GM21526 (cell line): ENCODE data around the gene PRKAB2.
"Not testable (repeated sequence)": the region's sequence is repeated elsewhere in the genome, so short reads cannot be mapped to it uniquely, and the experiment has no call there.

Source experiments
- ATAC-seq: cut with Tn5 transposase; IDR thresholded peaks from one replicate; pipeline ENCODE4 v1.9.1; 2021; ENCODE audit warnings: moderate library complexity; ENCODE audit not compliant: unreplicated experiment, low FRiP score

PRKAB2 gene

DNA sequence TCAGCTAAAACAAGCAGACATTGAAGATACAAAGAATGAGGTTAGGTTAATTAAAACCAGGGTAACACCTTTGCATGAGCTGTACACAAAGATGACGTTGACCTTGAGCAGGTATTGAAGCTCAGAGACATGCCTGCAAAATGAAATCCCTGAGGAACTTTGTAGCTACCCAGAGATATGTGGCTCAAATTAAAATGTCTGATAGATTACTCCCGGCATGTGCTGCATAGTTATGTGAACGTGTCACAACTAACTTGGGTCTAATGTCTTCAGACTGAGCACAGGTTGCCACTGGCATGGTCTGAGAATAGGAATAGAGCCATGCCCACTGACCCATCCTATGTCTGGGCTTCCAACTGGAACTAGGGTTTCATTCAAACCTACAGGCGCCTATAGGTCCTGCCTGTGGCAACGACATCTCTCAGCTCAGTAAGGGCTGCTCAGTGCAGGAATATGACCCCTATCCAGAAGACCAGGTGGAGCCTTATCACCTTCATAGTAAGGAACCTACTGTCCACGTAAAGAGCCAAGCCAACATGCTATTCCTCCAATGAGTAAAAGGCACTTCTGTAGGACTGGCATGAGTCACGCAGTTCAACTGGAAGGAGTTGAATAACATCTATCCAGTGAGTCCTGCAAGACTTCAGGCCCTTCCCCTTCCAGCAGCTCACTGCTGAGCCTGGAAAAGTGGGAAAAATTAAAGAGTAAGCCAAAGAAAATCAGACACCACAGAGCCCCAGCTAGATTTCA lies 60.7 kb downstream of the PRKAB2 start:
- no peak for ATAC-seq

DNA sequence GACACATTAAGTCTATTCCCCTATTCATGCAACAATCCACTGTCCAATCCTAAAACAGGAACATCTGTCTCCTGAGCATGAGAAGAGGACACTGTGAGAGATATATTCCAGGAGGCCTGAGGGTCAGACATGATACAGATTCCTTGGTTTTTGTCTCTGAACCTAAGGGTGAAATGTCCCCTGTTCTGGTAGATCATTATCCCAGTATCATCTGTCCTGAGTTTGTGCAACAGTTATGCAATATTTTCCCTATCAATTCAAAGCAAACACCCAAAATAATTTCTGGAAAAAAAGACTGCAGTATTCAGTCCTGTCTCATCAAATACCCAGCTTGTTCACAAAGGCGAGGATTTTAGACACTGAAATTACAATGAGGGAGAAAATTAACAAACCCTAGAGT lies 61.4 kb downstream of the PRKAB2 start:
- ATAC-seq = no peak

DNA sequence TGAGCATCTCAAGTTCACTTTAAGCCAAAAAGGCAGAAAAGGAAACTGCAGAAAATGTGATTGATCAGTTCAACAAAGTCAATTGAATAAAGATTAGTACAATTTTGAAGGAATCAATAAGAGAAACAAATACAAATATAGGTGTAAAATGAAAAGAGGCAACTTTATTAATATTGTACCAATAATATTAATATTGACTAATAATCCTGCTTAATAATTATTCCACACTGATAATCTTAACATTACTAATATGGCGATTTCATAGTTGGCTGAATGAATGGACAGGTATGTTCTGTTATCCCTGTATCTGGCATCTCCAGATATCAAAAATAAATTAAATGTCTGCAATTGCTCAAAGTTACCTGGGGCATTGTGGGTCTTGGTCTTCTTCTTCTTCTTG lies 61.8 kb downstream of the PRKAB2 start:
- ATAC-seq = no peak

DNA sequence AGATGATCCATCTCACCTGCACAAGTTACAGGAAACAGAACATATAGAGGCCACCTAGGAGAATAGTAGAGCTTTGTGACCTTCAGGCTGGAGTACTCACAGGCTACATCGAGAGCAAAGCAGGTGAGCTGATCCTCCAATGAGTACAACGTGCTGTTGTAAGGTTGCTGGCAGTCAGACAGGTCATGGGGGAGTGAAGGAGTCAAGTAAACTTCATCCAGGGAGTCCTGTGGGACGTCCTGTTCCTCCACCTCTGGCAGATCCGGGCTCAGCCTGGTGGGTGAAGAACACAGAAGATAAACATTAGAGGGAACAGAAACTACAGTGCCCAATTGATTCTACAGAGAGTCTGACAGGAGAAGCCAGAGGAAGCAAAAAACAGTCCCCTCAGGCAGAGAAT lies 62.5 kb downstream of the PRKAB2 start:
- ATAC-seq = no peak

DNA sequence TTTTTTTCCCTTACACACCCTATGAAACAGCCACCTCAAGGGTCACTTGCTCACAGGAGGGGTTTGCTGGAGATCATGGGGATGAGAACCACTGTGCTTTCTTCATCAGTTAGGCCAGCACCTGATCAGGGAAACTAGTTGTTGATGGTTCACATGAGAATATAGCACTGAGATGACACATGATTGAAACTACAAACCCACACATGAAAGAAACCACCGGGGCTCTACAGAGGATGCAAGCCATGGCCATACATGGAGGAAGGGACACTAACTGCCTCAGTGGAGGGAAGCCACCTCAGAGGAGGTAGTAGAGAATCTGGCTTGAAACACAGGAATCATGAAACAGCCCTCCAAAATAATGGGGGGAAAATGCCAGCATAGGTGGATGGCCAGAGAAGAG lies 63.2 kb downstream of the PRKAB2 start:
- ATAC-seq = no peak

DNA sequence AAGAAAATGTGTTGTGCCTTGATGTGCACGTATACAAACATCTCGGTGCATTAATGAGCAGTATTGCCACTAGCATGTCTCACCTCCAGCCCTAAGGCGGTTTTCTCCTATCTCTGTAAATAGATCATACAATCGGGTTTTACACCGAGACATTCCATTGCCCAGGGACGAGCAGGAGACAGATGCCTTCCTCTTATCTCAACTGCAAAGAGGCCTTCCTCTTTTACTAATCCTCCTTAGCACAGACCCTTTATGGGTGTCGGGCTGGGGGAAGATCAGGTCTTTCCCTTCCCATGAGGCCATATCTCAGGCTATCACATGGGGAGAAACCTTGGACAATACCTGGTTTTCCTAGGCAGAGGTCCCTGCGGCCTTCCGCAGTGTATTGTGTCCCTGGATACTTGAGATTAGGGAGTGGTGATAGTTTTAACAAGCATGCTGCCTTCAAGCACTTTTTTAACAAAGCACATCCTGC lies 65.8 kb downstream of the PRKAB2 start:
- ATAC-seq = not testable (repeated sequence)

DNA sequence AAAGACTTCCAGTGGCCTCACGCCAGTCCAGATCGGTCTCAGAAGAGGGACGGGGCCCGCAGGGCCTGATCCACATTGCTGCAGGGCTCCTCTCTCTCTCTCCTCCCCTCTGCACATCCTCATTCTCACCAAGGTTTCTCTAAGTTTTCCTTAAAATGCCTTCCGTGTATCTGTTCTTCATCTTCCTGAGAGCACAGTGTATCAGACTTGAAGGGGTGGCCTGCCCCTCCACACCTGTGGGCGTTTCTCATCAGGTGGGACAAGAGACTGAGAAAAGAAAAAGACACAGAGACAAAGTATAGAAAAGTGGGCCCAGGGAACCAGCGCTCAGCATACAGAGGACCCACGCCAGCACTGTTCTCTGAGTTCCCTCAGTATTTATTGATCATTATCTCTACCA lies 66.4 kb downstream of the PRKAB2 start:
- no peak for ATAC-seq
